ENCODE measurements around the gene SFMBT2.
"Not testable (repeated sequence)": the region's sequence is repeated elsewhere in the genome, so short reads cannot be mapped to it uniquely, and the experiment has no call there.

DNA sequence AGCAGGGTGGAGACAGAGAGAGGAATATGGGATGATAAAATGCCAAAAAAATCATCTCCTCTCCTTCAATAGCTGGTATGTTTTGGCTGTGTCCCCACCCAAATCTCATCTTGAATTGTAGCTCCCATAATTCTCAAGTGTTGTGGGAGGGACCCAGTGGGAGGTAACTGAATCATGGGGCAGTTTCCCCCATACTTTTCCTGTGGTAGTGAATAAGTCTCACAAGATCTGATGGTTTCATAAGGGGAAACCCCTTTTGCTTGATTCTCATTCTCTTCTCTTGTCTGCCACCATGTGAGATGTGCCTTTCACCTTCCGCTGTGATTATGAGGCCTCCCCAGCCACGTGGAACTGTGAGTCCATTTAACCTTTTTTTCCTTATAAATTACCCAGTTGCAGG is 226.7 kb downstream of the SFMBT2 start:
- not testable (repeated sequence) for TF ChIP-seq EZH2 (IDR thresholded peaks at IDR 0.05); POLR2AphosphoS5 (IDR thresholded peaks at IDR 0.05; ENCODE audit: borderline replicate concordance, low read depth, low read length)

All from SK-N-MC (cell line).